ENCODE data around the gene ZNF766. TPM values are rescaled to one million over a fixed set of nuclear protein-coding genes. Genes with fewer than 3 reads are reported as not detected.

The ZNF766 gene
- total RNA-seq, 1 experiment from 2014 or later: 17.9 TPM

DNA sequence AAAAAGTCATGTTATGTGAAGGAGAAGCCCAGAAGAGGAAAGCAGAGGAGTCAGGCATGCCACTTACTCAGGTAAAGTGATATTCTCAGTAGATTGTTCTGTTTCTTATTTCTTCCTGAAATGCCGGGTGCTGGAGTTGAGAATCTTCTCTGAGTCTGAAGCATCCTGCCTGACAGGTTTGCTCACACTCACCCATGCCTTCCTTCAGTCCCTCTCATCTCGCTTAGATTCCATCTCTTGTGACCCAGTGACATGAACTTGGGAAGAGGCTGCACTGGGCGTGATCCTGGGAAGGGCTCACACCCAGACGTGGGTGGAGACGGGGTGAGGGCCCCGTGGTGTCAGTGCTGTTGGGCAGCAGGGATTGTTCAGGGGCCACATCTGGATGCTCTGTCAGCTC, 8.1 kb downstream of the ZNF766 start:
- POLR2A ChIA-PET: no interaction called here
- H2AFZ ChIP-seq (ENCODE audit: low read depth, low read length, poor library complexity, severe bottlenecking): no peak overlapping the region
- RAD21 ChIA-PET (ENCODE audit: low non-redundant PET in 1 of 2, low total read pairs in 2 of 2, uncharacterized antibody in 2 of 2, unreplicated experiment in 2 of 2): no interaction called here
- no peaks in the 10 kb centered on the region for H3K27me3 ChIP-seq (ENCODE audit: insufficient read depth, low read length)
- DNase-seq (ENCODE audit: low read depth, low spot score): no peak
- CTCF ChIA-PET: no interaction called here
- intact Hi-C loops (cut with micrococcal nuclease): no loop called here
- no TSS peak for BruUV-seq (replicated peaks)
- H3K9ac ChIP-seq (ENCODE audit: low read length): no peak overlapping the region
- no peak overlapping the region for H3K4me2 ChIP-seq (ENCODE audit: low read length)
- H3K9me2 ChIP-seq (ENCODE audit: insufficient read depth): no peaks in the 10 kb centered on the region
- no peaks in the 10 kb centered on the region for H4K20me1 ChIP-seq (ENCODE audit: insufficient read depth)
- peaks cover 91% of the 10 kb centered on the region for H3K79me2 ChIP-seq (ENCODE audit: insufficient read depth, low read length)
- TF ChIP-seq TCF7L2 (IDR thresholded peaks at IDR 0.05; ENCODE audit: borderline replicate concordance, extremely low read depth, insufficient read depth, insufficient read length) (no peak), SRF (IDR thresholded peaks at IDR 0.05; ENCODE audit: low read depth) (no peak), EZH2phosphoT487 (IDR thresholded peaks at IDR 0.05; ENCODE audit: borderline replicate concordance) (no peak), EGR1 (IDR thresholded peaks at IDR 0.05; ENCODE audit: low read depth) (no peak), POLR2AphosphoS5 (IDR thresholded peaks at IDR 0.05; ENCODE audit: low read depth, low read length) (no peak)
- peaks cover 7 to 30% of the 10 kb centered on the region in 2 experiments; a peak in 2 of 4 replicates for H3K9me3 ChIP-seq (ENCODE audit: control insufficient read depth in 1 of 2, insufficient read depth in 1 of 2, low read depth in 1 of 2, low read length in 2 of 2)
- H3K4me1 ChIP-seq (ENCODE audit: control insufficient read depth in 1 of 2, insufficient read depth in 2 of 2, low read length in 2 of 2): no peaks in the 10 kb centered on the region
- no peak for ATAC-seq
- peaks cover 0 to 28% of the 10 kb centered on the region in 2 experiments; a peak in 2 of 4 replicates for H3K36me3 ChIP-seq (ENCODE audit: control insufficient read depth in 1 of 2, insufficient read depth in 2 of 2, low read length in 2 of 2)
- no peak overlapping the region for H3K4me3 ChIP-seq (replicated peaks in 1 of 2; ENCODE audit: low read depth in 1 of 2, low read length in 2 of 2)
- no peak overlapping the region for H3K27ac ChIP-seq (ENCODE audit: low read depth, low read length)

DNA sequence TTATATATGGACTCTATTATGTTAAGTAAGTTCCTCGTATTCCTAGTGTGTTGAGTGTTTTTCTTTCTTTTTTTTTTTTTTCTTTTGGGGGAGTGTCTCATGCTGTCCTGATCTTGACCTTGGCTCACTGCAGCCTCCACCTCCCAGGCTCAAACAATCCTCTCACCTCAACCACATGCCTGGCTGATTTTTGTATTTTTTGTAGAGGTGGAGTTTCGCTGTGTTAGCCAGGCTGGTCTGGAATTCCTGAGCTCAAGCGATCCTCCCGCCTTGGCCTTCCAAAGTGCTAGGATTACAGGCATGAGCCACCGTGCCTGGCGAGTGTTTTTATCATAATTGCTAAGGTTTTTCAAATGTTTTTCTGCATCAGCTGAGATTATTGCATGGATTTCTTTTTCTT, 16.9 kb downstream of the ZNF766 start:
- Histone ChIP-seq H3K27ac (ENCODE audit: low read depth, low read length) (no peak overlapping the region), H3K79me2 (ENCODE audit: insufficient read depth, low read length) (peaks cover 21% of the 10 kb centered on the region), H3K9me3 (ENCODE audit: control insufficient read depth in 1 of 2, insufficient read depth in 1 of 2, low read depth in 1 of 2, low read length in 2 of 2) (peaks cover 15 to 18% of the 10 kb centered on the region in 2 experiments; a peak in 3 of 4 replicates), H3K9ac (ENCODE audit: low read length) (no peak overlapping the region), H3K4me3 (replicated peaks in 1 of 2; ENCODE audit: low read depth in 1 of 2, low read length in 2 of 2) (no peak overlapping the region), H4K20me1 (ENCODE audit: insufficient read depth) (no peaks in the 10 kb centered on the region), H3K27me3 (ENCODE audit: insufficient read depth, low read length) (no peaks in the 10 kb centered on the region), H3K36me3 (ENCODE audit: control insufficient read depth in 1 of 2, insufficient read depth in 2 of 2, low read length in 2 of 2) (peaks cover 30 to 56% of the 10 kb centered on the region in 2 experiments), H3K4me2 (ENCODE audit: low read length) (no peak overlapping the region), H2AFZ (ENCODE audit: low read depth, low read length, poor library complexity, severe bottlenecking) (no peak overlapping the region), H3K4me1 (ENCODE audit: control insufficient read depth in 1 of 2, insufficient read depth in 2 of 2, low read length in 2 of 2) (no peaks in the 10 kb centered on the region), H3K9me2 (ENCODE audit: insufficient read depth) (no peaks in the 10 kb centered on the region)
- intact Hi-C loops (cut with micrococcal nuclease): no loop called here
- DNase-seq (ENCODE audit: low read depth, low spot score): no peak
- no TSS peak for BruUV-seq (replicated peaks)
- RAD21 ChIA-PET (ENCODE audit: low non-redundant PET in 1 of 2, low total read pairs in 2 of 2, uncharacterized antibody in 2 of 2, unreplicated experiment in 2 of 2): no interaction called here
- ATAC-seq: no peak
- POLR2A ChIA-PET: no interaction called here
- CTCF ChIA-PET: no interaction called here
- TF ChIP-seq, protein P1, sequence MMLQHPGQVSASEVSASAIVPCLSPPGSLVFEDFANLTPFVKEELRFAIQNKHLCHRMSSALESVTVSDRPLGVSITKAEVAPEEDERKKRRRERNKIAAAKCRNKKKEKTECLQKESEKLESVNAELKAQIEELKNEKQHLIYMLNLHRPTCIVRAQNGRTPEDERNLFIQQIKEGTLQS (IDR thresholded peaks at IDR 0.05): no peak
- TF ChIP-seq SRF (IDR thresholded peaks at IDR 0.05; ENCODE audit: low read depth): no peak
- no peak for TF ChIP-seq ZNF274 (IDR thresholded peaks at IDR 0.05; ENCODE audit: low read depth, low read length)
- no peak for TF ChIP-seq POLR2AphosphoS5 (IDR thresholded peaks at IDR 0.05; ENCODE audit: low read depth, low read length)
- TF ChIP-seq EZH2phosphoT487 (IDR thresholded peaks at IDR 0.05; ENCODE audit: borderline replicate concordance): no peak
- TF ChIP-seq YY1 (IDR thresholded peaks at IDR 0.05; ENCODE audit: extremely low read depth, insufficient replicate concordance, low read depth, low read length): no peak
- TF ChIP-seq CEBPB (IDR thresholded peaks at IDR 0.05; ENCODE audit: low read depth): no peak
- TF ChIP-seq, protein P2, sequence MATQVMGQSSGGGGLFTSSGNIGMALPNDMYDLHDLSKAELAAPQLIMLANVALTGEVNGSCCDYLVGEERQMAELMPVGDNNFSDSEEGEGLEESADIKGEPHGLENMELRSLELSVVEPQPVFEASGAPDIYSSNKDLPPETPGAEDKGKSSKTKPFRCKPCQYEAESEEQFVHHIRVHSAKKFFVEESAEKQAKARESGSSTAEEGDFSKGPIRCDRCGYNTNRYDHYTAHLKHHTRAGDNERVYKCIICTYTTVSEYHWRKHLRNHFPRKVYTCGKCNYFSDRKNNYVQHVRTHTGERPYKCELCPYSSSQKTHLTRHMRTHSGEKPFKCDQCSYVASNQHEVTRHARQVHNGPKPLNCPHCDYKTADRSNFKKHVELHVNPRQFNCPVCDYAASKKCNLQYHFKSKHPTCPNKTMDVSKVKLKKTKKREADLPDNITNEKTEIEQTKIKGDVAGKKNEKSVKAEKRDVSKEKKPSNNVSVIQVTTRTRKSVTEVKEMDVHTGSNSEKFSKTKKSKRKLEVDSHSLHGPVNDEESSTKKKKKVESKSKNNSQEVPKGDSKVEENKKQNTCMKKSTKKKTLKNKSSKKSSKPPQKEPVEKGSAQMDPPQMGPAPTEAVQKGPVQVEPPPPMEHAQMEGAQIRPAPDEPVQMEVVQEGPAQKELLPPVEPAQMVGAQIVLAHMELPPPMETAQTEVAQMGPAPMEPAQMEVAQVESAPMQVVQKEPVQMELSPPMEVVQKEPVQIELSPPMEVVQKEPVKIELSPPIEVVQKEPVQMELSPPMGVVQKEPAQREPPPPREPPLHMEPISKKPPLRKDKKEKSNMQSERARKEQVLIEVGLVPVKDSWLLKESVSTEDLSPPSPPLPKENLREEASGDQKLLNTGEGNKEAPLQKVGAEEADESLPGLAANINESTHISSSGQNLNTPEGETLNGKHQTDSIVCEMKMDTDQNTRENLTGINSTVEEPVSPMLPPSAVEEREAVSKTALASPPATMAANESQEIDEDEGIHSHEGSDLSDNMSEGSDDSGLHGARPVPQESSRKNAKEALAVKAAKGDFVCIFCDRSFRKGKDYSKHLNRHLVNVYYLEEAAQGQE (IDR thresholded peaks at IDR 0.05; ENCODE audit: low read depth): no peak

Measured in HCT116 (cell line).